Thoracic aorta endothelial cell (primary cell): ENCODE data around the gene VAMP2. TPM values are rescaled to one million over a fixed set of nuclear protein-coding genes. Genes with fewer than 3 reads are reported as not detected.

Source experiments
- total RNA-seq: library from RNA; depleted of rRNA; stranded (reverse); fragments of >200 nt; gene quantifications from 2 replicates; pipeline ENCODE4 v1.2.3, GENCODE V29; 2012

VAMP2 gene, protein sequence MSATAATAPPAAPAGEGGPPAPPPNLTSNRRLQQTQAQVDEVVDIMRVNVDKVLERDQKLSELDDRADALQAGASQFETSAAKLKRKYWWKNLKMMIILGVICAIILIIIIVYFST
- total RNA-seq: 5.1 and 6.6 TPM in 2 replicates

GRCh38 chr17:8162233-8162996, at the start of gene VAMP2:
Gene VAMP2 (minus strand): TSS chr17:8162948. CDS start chr17:8162879, 69 bp downstream.

GRCh38 chr17:8209907-8210760, 47.4 kb upstream of the VAMP2 start, which contains the start of gene AURKB:
Gene AURKB (minus strand): TSS chr17:8210575. CDS start chr17:8210224, 351 bp downstream.

DNA sequence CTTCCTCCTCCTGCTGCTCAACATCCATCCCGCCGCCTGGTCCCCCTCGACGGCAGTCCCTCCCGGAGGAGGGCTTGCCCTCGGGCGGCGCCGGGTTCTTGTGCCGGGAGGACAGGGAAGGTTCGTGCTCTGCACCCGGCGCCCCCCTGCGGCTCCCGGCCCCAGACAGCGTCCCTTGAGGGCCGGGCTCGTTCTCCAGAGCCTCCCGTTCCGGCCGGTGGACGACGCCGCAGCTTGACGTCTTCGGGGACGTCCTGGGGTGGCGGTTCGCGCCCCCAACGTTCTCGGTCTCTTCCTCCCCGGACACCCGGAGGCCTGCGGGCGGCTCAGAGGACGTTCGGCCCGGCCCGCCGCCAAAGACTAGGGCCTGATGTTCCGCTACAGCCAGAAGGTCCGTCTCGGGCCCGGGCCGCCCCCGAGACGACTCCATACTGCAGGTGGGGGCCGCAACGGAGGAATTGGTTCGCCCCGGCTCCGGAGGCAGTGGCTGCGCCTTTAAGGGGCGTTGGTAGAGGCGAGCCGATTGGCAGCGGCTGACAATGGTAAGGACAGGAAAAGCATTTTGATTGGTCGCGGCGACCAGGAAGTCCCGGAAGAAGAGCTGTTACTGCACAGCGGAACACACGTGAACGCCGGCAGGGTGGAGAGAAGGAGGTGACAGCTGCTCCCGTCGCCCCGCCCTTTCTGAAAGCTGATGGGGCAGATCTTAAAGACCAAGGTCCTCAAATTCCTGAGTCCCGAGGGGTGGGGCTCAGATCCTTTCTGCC, 27.1 kb upstream of the VAMP2 start, which contains the start of gene BORCS6:
BORCS6 (minus strand) TSS at position 470 of the 767 bp plus-strand sequence; CDS start at position 430, 40 bp downstream.

GRCh38 chr17:8176197-8176940, 13.6 kb upstream of the VAMP2 start, which contains the start of gene TMEM107:
Gene TMEM107 (minus strand): TSS chr17:8176380. CDS start chr17:8176286, 94 bp downstream.

DNA sequence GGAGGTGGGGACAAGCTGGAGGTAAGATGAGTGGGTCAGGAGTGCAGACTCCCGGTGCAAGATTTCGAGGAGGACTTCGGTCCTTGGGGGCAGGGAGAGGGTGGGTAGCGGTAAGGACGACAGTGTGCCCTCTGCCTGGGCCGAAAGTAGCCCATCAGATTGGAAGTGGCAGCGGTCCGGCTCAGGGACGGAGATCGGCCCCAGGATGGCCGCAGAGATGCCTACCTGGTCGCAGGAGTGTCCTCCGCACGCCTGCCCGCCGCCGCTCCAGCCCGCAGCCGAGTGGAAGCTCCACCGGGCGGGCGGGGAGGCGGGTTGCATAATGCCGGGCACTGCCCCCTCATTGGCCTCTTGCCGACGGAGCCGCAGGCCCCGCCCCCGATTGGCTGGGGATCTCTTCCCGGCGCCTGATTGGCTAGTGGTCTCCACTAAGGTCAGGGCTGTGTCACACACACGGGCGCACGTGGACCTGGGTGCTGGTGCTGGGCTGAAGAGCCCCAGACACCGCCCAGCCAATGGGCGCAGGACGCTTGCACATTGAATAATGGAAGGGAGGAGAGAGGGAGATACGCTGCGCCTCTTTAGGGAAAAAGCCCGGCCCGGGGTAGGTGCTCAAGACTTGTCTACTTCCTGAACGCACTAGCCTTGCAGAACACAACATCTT, 10.5 kb downstream of the VAMP2 start, which contains the start of gene PER1:
PER1 (minus strand) TSS at position 293 of the 664 bp plus-strand sequence. CDS start 1,698 bp downstream, outside the sequence.

DNA sequence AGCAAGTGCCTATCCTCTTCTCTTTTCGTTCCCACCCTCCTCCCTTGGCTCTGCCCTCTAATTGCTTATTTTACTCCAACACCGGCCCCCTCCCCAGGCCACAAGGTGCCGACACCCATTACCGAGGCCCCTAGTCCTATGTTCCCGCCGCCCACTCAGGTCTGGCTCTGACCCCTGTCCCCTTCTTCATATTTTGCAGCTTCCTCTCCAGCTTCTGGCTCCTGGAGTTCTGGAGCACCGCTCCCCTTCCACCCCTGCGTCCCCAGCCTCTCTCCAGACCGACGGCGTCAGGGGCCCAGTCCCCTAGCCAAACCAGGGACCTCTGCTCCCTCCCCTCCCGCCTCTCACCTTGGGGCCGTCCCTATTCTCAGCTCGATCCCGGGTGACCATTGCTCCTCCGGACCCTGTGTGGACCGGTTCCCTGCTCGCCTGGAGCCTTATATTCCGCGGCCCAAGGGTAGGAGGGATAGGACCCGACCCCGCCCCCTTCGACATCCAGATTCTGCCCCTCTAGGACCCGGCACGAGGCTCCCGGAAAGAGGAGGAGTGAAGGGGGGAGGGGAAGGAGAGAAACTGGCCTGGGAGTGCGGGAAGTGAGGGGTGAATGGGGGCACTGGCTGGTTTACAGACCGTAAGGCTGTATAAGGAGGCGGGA, 38.9 kb downstream of the VAMP2 start, which contains the start of gene HES7:
HES7 (minus strand) TSS at position 412 of the 655 bp plus-strand sequence; CDS start at position 390, 22 bp downstream.

GRCh38 chr17:8117980-8118768, 44.6 kb downstream of the VAMP2 start, which contains the start of gene ALOXE3:
Gene ALOXE3 (minus strand): TSS chr17:8118514. CDS start chr17:8117990, 524 bp downstream.

Other genes with a start within 250 kb of the VAMP2 start
- 0.80 and 2.2 TPM in 2 replicates for gene RNF227, start 246.7 kb downstream of the VAMP2 start, total RNA-seq
- 0.72 and 1.2 TPM in 2 replicates for gene KCNAB3, start 233.1 kb downstream of the VAMP2 start, total RNA-seq
- gene TRAPPC1, start 231.0 kb downstream of the VAMP2 start, total RNA-seq: 45.9 and 46.4 TPM in 2 replicates
- 21.4 and 28.9 TPM in 2 replicates for gene CNTROB, start 230.7 kb downstream of the VAMP2 start, total RNA-seq
- gene GUCY2D, start 160.3 kb downstream of the VAMP2 start, total RNA-seq: not detected in 2 replicates
- gene ALOX15B, start 123.9 kb downstream of the VAMP2 start, total RNA-seq: not detected in 2 replicates
- gene ALOX12B, start 75.2 kb downstream of the VAMP2 start, total RNA-seq: not detected in 2 replicates
- gene ALOXE3, start 44.4 kb downstream of the VAMP2 start, total RNA-seq: not detected in 2 replicates
- 0.53 and 1.0 TPM in 2 replicates for gene HES7, start 38.8 kb downstream of the VAMP2 start, total RNA-seq
- gene PER1, start 10.5 kb downstream of the VAMP2 start, total RNA-seq: 10.5 and 11.0 TPM in 2 replicates
- 23.1 and 26.4 TPM in 2 replicates for gene TMEM107, start 13.4 kb upstream of the VAMP2 start, total RNA-seq
- gene BORCS6, start 27.2 kb upstream of the VAMP2 start, total RNA-seq: 6.1 and 7.7 TPM in 2 replicates
- 45.9 and 66.0 TPM in 2 replicates for gene AURKB, start 47.6 kb upstream of the VAMP2 start, total RNA-seq
- 16.9 and 17.8 TPM in 2 replicates for gene CTC1, start 85.1 kb upstream of the VAMP2 start, total RNA-seq
- 61.8 and 80.9 TPM in 2 replicates for gene PFAS, start 86.3 kb upstream of the VAMP2 start, total RNA-seq
- gene RANGRF, start 125.7 kb upstream of the VAMP2 start, total RNA-seq: 11.8 and 17.2 TPM in 2 replicates
- 0.80 and 1.5 TPM in 2 replicates for gene SLC25A35, start 132.5 kb upstream of the VAMP2 start, total RNA-seq
- gene ARHGEF15, start 147.3 kb upstream of the VAMP2 start, total RNA-seq: 36.8 and 43.4 TPM in 2 replicates
- gene ODF4, start 176.9 kb upstream of the VAMP2 start, total RNA-seq: not detected in 2 replicates
- 3,949 and 3,967 TPM in 2 replicates for gene RPL26, start 220.2 kb upstream of the VAMP2 start, total RNA-seq
- gene RNF222, start 234.9 kb upstream of the VAMP2 start, total RNA-seq: not detected in 2 replicates